ENCODE measurements around the gene SEMA6A. TPM values are rescaled to one million over a fixed set of nuclear protein-coding genes. Genes with fewer than 3 reads are reported as not detected.

Gene SEMA6A
- total RNA-seq, 2 experiments from 2014 or later: not detected

DNA sequence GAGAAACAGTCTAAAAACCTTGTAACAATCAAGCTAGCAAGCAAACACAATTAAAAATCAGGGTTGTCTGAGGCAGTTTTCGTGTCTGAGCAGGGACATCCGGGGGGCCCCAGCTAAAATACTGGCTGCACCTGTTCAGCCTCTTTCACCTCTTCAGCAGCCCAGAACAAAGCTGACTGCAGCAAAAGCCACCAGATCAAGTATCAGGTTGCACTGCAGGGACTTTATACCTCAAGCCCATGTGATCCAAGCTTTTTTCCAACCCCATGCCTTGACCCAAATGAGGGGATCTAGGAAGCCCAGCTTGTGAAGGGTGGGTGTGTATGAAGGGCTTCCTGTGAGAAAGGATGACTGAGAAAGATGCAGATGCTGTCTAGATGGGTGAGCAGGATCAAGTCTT lies 133.4 kb downstream of the SEMA6A start:
- H3K9me3 Mint-ChIP-seq: no peaks in the 10 kb centered on the region

DNA sequence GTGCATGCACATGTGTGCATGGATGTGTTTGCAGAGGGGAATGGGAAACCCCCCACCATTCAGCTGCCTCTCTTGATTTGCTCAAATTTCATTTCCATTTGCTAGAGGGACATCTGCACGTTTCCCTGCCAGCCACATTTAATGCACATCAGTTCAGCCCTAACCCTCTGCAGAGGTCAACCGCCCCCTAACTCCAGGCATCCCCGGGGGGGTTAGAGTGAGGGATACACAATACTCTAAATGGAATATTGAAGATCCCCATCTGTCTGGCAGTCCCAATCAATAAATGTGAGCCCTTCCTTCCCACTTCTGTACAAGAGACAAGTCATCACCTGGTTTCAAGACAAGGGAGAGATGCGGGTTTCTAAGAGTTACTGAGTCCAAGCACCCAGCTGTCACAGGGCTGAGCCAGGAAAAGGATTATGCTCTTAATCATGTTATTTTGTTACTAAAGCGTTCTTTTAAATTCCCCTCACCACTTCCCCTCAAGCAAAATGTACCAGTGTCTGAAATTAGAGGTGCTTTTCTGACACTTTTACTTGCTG lies 134.1 kb downstream of the SEMA6A start:
- no peaks in the 10 kb centered on the region for H3K36me3 ChIP-seq (ENCODE audit: insufficient read depth, low read length)
- H3K4me3 ChIP-seq (ENCODE audit: low read length): no peak overlapping the region
- H3K4me1 ChIP-seq (ENCODE audit: insufficient read depth, low read length): no peaks in the 10 kb centered on the region
- POLR2A ChIA-PET: no interaction called here
- Mint-ChIP-seq H3K4me1 (ENCODE audit: low read depth) (no peaks in the 10 kb centered on the region), H3K4me3 (no peak overlapping the region), H3K27ac (no peak overlapping the region), H3K9me3 (no peaks in the 10 kb centered on the region), H3K36me3 (ENCODE audit: low read depth) (peaks cover 56% of the 10 kb centered on the region), H3K27me3 (no peaks in the 10 kb centered on the region)
- no peaks in the 10 kb centered on the region for H3K9me3 ChIP-seq (ENCODE audit: control insufficient read depth in 1 of 2, insufficient read depth in 1 of 2, low read length in 2 of 2)
- ATAC-seq (ENCODE audit: poor library complexity) (no peak), DNase-seq (no peak)
- CTCF ChIA-PET: no interaction called here
- no peak overlapping the region for H3K27ac ChIP-seq (ENCODE audit: low read depth in 1 of 2, low read length in 2 of 2)
- H3K27me3 ChIP-seq (ENCODE audit: control insufficient read depth in 1 of 2, insufficient read depth in 2 of 2, low read length in 2 of 2): no peaks in the 10 kb centered on the region
- intact Hi-C loops (cut with DNase I, micrococcal nuclease): no loop called here
- TF ChIP-seq, protein P1, sequence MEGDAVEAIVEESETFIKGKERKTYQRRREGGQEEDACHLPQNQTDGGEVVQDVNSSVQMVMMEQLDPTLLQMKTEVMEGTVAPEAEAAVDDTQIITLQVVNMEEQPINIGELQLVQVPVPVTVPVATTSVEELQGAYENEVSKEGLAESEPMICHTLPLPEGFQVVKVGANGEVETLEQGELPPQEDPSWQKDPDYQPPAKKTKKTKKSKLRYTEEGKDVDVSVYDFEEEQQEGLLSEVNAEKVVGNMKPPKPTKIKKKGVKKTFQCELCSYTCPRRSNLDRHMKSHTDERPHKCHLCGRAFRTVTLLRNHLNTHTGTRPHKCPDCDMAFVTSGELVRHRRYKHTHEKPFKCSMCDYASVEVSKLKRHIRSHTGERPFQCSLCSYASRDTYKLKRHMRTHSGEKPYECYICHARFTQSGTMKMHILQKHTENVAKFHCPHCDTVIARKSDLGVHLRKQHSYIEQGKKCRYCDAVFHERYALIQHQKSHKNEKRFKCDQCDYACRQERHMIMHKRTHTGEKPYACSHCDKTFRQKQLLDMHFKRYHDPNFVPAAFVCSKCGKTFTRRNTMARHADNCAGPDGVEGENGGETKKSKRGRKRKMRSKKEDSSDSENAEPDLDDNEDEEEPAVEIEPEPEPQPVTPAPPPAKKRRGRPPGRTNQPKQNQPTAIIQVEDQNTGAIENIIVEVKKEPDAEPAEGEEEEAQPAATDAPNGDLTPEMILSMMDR (IDR thresholded peaks at IDR 0.05): no peak

More for the DNA sequence above, 133.4 kb downstream of the SEMA6A start:
- Histone ChIP-seq H3K36me3 (ENCODE audit: insufficient read depth, low read length) (no peaks in the 10 kb centered on the region), H3K4me1 (ENCODE audit: insufficient read depth, low read length) (no peaks in the 10 kb centered on the region), H3K9me3 (ENCODE audit: control insufficient read depth in 1 of 2, insufficient read depth in 1 of 2, low read length in 2 of 2) (peaks cover 0 to under 1% of the 10 kb centered on the region in 2 experiments), H3K4me3 (ENCODE audit: low read length) (no peak overlapping the region), H3K27me3 (ENCODE audit: control insufficient read depth in 1 of 2, insufficient read depth in 2 of 2, low read length in 2 of 2) (no peaks in the 10 kb centered on the region), H3K27ac (ENCODE audit: low read depth in 1 of 2, low read length in 2 of 2) (no peak overlapping the region)
- Mint-ChIP-seq H3K4me1 (ENCODE audit: low read depth) (no peaks in the 10 kb centered on the region), H3K27me3 (no peaks in the 10 kb centered on the region), H3K4me3 (no peak overlapping the region), H3K27ac (no peak overlapping the region), H3K36me3 (ENCODE audit: low read depth) (peaks cover 56% of the 10 kb centered on the region)
- ATAC-seq (ENCODE audit: poor library complexity) (no peak), DNase-seq (no peak)
- TF ChIP-seq, protein P1 (IDR thresholded peaks at IDR 0.05): no peak
- intact Hi-C loops (cut with DNase I, micrococcal nuclease): no loop called here
- ChIA-PET POLR2A (no interaction called here), CTCF (no interaction called here)

- Mint-ChIP-seq H3K36me3 (ENCODE audit: low read depth) (peaks cover 54% of the 10 kb centered on the region), H3K27ac (no peak overlapping the region), H3K9me3 (no peaks in the 10 kb centered on the region), H3K27me3 (no peaks in the 10 kb centered on the region), H3K4me3 (no peak overlapping the region), H3K4me1 (ENCODE audit: low read depth) (no peaks in the 10 kb centered on the region)
- TF ChIP-seq, protein P1 (IDR thresholded peaks at IDR 0.05): no peak
- Histone ChIP-seq H3K9me3 (ENCODE audit: control insufficient read depth in 1 of 2, insufficient read depth in 1 of 2, low read length in 2 of 2) (no peaks in the 10 kb centered on the region), H3K36me3 (ENCODE audit: insufficient read depth, low read length) (no peaks in the 10 kb centered on the region), H3K4me3 (ENCODE audit: low read length) (no peak overlapping the region), H3K27ac (ENCODE audit: low read depth in 1 of 2, low read length in 2 of 2) (no peak overlapping the region), H3K27me3 (ENCODE audit: control insufficient read depth in 1 of 2, insufficient read depth in 2 of 2, low read length in 2 of 2) (no peaks in the 10 kb centered on the region), H3K4me1 (ENCODE audit: insufficient read depth, low read length) (no peaks in the 10 kb centered on the region)
- ATAC-seq (ENCODE audit: poor library complexity) (no peak), DNase-seq (no peak)
- intact Hi-C loops (cut with DNase I, micrococcal nuclease): no loop called here
- ChIA-PET POLR2A (no interaction called here), CTCF (no interaction called here)
These were observed 134.7 kb downstream of the SEMA6A start for GRCh38 chr5:116439905-116440304.
